ENCODE data around the gene ATP10B.

DNA sequence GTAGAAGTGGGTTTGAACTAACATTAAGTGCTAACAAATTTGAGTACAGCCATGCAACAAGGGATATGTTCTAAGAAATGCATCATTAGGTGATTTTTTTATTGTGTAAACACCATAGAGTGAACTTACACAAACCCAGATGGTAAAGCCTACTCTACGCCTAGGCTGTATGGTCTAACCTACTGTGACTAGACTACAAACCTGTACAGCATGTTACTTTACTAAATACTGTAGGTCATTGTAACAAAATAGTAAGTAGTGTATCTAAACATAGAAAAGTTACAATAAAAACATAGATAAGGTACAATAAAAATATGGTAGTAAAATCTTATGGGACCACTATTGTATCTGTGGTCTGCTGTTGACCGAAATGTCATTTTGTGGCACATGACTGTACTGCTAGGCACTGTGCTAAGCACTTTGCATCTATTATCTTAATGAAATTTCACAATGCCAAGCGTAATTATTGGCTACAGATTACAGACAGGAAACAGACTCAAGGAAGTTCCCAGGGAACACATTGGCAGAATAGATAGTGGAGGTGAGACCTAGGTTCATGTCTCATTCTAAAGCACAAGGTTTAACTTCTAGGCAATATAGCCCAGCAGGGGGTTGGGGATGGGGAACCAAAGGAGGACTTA lies 62.7 kb downstream of the ATP10B start:
- no peak for TF ChIP-seq YY1 (IDR thresholded peaks at IDR 0.05; ENCODE audit: insufficient read depth, insufficient read length)
- no peak for TF ChIP-seq SUZ12 (IDR thresholded peaks at IDR 0.05; ENCODE audit: extremely low read depth, insufficient read depth, insufficient read length)
